ENCODE data around the gene KLHL30. TPM values are rescaled to one million over a fixed set of nuclear protein-coding genes. Genes with fewer than 3 reads are reported as not detected.

Gene KLHL30
- total RNA-seq, 4 donors from 2014 or later: 0.20 to 0.67 (median 0.38) TPM

GRCh38 chr2:238123218-238123971, 15.1 kb upstream of the KLHL30 start:
- no peak for DNase-seq
- Histone ChIP-seq H3K36me3 (no peaks in the 10 kb centered on the region), H3K4me1 (peaks cover 0 to 5% of the 10 kb centered on the region in 2 donors), H3K9me3 (no peaks in the 10 kb centered on the region), H3K4me3 (replicated peaks in 1 of 3) (no peak overlapping the region), H3K27ac (no peak overlapping the region), H3K27me3 (no peaks in the 10 kb centered on the region)
- TF ChIP-seq, protein P1, sequence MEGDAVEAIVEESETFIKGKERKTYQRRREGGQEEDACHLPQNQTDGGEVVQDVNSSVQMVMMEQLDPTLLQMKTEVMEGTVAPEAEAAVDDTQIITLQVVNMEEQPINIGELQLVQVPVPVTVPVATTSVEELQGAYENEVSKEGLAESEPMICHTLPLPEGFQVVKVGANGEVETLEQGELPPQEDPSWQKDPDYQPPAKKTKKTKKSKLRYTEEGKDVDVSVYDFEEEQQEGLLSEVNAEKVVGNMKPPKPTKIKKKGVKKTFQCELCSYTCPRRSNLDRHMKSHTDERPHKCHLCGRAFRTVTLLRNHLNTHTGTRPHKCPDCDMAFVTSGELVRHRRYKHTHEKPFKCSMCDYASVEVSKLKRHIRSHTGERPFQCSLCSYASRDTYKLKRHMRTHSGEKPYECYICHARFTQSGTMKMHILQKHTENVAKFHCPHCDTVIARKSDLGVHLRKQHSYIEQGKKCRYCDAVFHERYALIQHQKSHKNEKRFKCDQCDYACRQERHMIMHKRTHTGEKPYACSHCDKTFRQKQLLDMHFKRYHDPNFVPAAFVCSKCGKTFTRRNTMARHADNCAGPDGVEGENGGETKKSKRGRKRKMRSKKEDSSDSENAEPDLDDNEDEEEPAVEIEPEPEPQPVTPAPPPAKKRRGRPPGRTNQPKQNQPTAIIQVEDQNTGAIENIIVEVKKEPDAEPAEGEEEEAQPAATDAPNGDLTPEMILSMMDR (IDR thresholded peaks at IDR 0.05): no peak
- no peak for TF ChIP-seq POLR2A (IDR thresholded peaks at IDR 0.05)
- intact Hi-C loops (cut with DNase I): no loop called here
- 70 to 91% methylated on average over 11 to 13 of the region's 22 CpGs for WGBS, 2 donors

- no peak overlapping the region for H3K4me3 ChIP-seq (replicated peaks in 1 of 3)
- H3K27me3 ChIP-seq: no peaks in the 10 kb centered on the region
- no peak for TF ChIP-seq POLR2A (IDR thresholded peaks at IDR 0.05)
- TF ChIP-seq, protein P1 (IDR thresholded peaks at IDR 0.05): no peak
- DNase-seq: no peak
- peaks cover 0 to 5% of the 10 kb centered on the region in 2 donors for H3K4me1 ChIP-seq
- 71 to 78% methylated on average over 12 to 14 of the region's 14 CpGs for WGBS, 2 donors
- no peaks in the 10 kb centered on the region for H3K36me3 ChIP-seq
- intact Hi-C loops (cut with DNase I): no loop called here
- no peak overlapping the region for H3K27ac ChIP-seq
- no peaks in the 10 kb centered on the region for H3K9me3 ChIP-seq
Observed at GRCh38 chr2:238123991-238124470, 14.4 kb upstream of the KLHL30 start.

GRCh38 chr2:238124488-238125126, 13.9 kb upstream of the KLHL30 start:
- WGBS, 2 donors: 85 to 87% methylated on average over 18 to 19 of the region's 19 CpGs
- TF ChIP-seq, protein P1 (IDR thresholded peaks at IDR 0.05): no peak
- Histone ChIP-seq H3K27me3 (no peaks in the 10 kb centered on the region), H3K9me3 (no peaks in the 10 kb centered on the region), H3K4me1 (peaks cover 0 to 5% of the 10 kb centered on the region in 2 donors), H3K36me3 (no peaks in the 10 kb centered on the region), H3K4me3 (replicated peaks in 1 of 3) (no peak overlapping the region), H3K27ac (no peak overlapping the region)
- intact Hi-C loops (cut with DNase I): no loop called here
- no peak for DNase-seq

- no peaks in the 10 kb centered on the region for H3K9me3 ChIP-seq
- intact Hi-C loops (cut with DNase I): no loop called here
- H3K27ac ChIP-seq: no peak overlapping the region
- H3K4me1 ChIP-seq: peaks cover 0 to 5% of the 10 kb centered on the region in 2 donors
- H3K27me3 ChIP-seq: no peaks in the 10 kb centered on the region
- no peak overlapping the region for H3K4me3 ChIP-seq (replicated peaks in 1 of 3)
- H3K36me3 ChIP-seq: no peaks in the 10 kb centered on the region
- WGBS, 2 donors: 88% methylated on average over 13 to 16 of the region's 20 CpGs
- TF ChIP-seq POLR2A (IDR thresholded peaks at IDR 0.05): no peak
- TF ChIP-seq, protein P1 (IDR thresholded peaks at IDR 0.05): no peak
- no peak for DNase-seq
Observed at GRCh38 chr2:238125127-238125885, 13.2 kb upstream of the KLHL30 start.
